Measurements from ENCODE around the gene MTHFR. TPM values are rescaled to one million over a fixed set of nuclear protein-coding genes. Genes with fewer than 3 reads are reported as not detected.
"Not testable (repeated sequence)": the region's sequence is repeated elsewhere in the genome, so short reads cannot be mapped to it uniquely, and the experiment has no call there.

The MTHFR gene
- polyA plus RNA-seq, 6 donors from 2014 or later: 8.8 to 26.8 (median 18.9) TPM

GRCh38 chr1:11823366-11824137 lies 17.8 kb upstream of the MTHFR start:
- ATAC-seq (ENCODE audit: low read depth in 2 of 2) (no peak), DNase-seq (no peak)
- H3K4me3 Mint-ChIP-seq: no peak overlapping the region
- H3K36me3 Mint-ChIP-seq: peaks cover 8 to 29% of the 10 kb centered on the region in 2 donors
- H3K9me3 Mint-ChIP-seq: no peaks in the 10 kb centered on the region
- H3K27ac Mint-ChIP-seq: peak overlapping the region in 2 of 6 donors; percentile 13 to 47
- peaks cover 4 to 14% (median 6%) of the 10 kb centered on the region in 3 donors for H3K4me1 Mint-ChIP-seq
- no peaks in the 10 kb centered on the region for H3K27me3 Mint-ChIP-seq

DNA sequence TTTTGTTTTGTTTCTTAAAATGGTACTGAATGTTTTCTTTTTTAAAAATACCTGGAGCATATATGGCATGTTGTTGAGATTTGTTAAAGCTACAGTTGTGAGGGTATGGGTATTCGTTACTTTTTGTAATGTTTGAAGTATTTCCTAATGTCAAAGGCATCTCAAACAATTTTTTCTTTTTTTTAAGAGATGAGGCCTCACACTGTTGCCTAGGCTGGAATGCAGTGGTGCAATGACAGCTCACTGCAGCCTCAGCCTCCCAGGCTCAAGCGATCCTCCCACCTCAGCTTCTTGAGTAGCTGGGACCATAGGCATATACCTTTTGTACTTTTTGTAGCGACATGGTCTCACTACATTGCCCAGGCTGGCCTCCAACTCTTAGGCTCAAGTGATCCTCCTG lies 16.3 kb upstream of the MTHFR start:
- Mint-ChIP-seq H3K4me3 (no peak overlapping the region), H3K9me3 (no peaks in the 10 kb centered on the region), H3K36me3 (peaks cover 13 to 28% of the 10 kb centered on the region in 2 donors), H3K4me1 (peaks cover 6 to 16% (median 7%) of the 10 kb centered on the region in 3 donors), H3K27me3 (no peaks in the 10 kb centered on the region), H3K27ac (peak overlapping the region in 1 of 6 donors; percentile 45)
- ATAC-seq (ENCODE audit: low read depth in 2 of 2) (no peak), DNase-seq (no peak)

- H3K4me3 Mint-ChIP-seq: peak overlapping the region in 1 of 8 donors; percentile 44
- peak overlapping the region in 4 of 6 donors; percentile 34 to 93 (median 48) for H3K27ac Mint-ChIP-seq
- H3K27me3 Mint-ChIP-seq: no peaks in the 10 kb centered on the region
- DNase-seq (no peak), ATAC-seq (ENCODE audit: low read depth in 2 of 2) (no peak)
- no peaks in the 10 kb centered on the region for H3K9me3 Mint-ChIP-seq
- H3K4me1 Mint-ChIP-seq: peaks cover 19 to 63% (median 34%) of the 10 kb centered on the region in 3 donors
- H3K36me3 Mint-ChIP-seq: peaks cover 24 to 30% of the 10 kb centered on the region in 2 donors
These were observed 11.4 kb upstream of the MTHFR start for GRCh38 chr1:11817192-11817591.

GRCh38 chr1:11813021-11813420 lies 7.3 kb upstream of the MTHFR start:
- Mint-ChIP-seq H3K4me1 (peaks cover 23 to 83% (median 50%) of the 10 kb centered on the region in 3 donors), H3K27me3 (no peaks in the 10 kb centered on the region), H3K36me3 (peaks cover 7 to 28% of the 10 kb centered on the region in 2 donors), H3K27ac (peak overlapping the region; percentile 6 to 100 (median 82)), H3K9me3 (no peaks in the 10 kb centered on the region), H3K4me3 (peak overlapping the region in 3 of 8 donors; percentile 45 to 61 (median 48))
- no peak for DNase-seq
- ATAC-seq (ENCODE audit: low read depth in 2 of 2): no peak

DNA sequence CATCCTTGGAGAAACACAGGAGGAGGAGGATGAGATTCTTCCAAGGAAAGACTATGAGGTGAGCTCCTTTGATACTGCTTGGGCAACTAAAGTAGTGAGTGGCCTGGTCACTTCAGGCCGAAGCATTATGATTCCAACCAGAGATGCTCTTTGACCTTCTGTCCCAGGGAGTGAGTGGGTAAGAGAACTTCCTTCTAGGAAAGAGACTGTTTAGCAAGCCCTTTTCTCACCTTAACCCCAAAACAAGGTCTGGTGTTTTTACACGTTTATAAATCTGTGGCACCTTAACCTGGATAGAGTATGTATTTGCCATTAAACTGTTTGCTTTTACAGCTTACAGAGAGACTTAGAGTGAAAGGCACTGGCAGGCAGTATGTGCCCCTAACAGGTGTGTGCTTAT lies 1.4 kb upstream of the MTHFR start:
- no peaks in the 10 kb centered on the region for H3K27me3 Mint-ChIP-seq
- H3K4me1 Mint-ChIP-seq: peaks cover 47 to 77% (median 66%) of the 10 kb centered on the region in 3 donors
- H3K36me3 Mint-ChIP-seq: peaks cover 0 to 11% of the 10 kb centered on the region in 2 donors
- ATAC-seq (ENCODE audit: low read depth in 2 of 2): no peak
- no peaks in the 10 kb centered on the region for H3K9me3 Mint-ChIP-seq
- DNase-seq: no peak
- peak overlapping the region; percentile 89 to 100 (median 97) for H3K4me3 Mint-ChIP-seq
- peak overlapping the region; percentile 98 to 100 (median 99) for H3K27ac Mint-ChIP-seq

GRCh38 chr1:11806307-11806936 lies 658 bp upstream of the MTHFR start:
- peak; percentile 64 to 66 for ATAC-seq (ENCODE audit: low read depth in 2 of 2)
- no peak for DNase-seq
- peak overlapping the region; percentile 98 to 100 (median 99) for H3K27ac Mint-ChIP-seq
- peaks cover 0 to 4% of the 10 kb centered on the region in 2 donors for H3K36me3 Mint-ChIP-seq
- H3K27me3 Mint-ChIP-seq: no peaks in the 10 kb centered on the region
- H3K4me1 Mint-ChIP-seq: peaks cover 51 to 79% (median 65%) of the 10 kb centered on the region in 3 donors
- H3K4me3 Mint-ChIP-seq: peak overlapping the region; percentile 89 to 100 (median 97)
- no peaks in the 10 kb centered on the region for H3K9me3 Mint-ChIP-seq

DNA sequence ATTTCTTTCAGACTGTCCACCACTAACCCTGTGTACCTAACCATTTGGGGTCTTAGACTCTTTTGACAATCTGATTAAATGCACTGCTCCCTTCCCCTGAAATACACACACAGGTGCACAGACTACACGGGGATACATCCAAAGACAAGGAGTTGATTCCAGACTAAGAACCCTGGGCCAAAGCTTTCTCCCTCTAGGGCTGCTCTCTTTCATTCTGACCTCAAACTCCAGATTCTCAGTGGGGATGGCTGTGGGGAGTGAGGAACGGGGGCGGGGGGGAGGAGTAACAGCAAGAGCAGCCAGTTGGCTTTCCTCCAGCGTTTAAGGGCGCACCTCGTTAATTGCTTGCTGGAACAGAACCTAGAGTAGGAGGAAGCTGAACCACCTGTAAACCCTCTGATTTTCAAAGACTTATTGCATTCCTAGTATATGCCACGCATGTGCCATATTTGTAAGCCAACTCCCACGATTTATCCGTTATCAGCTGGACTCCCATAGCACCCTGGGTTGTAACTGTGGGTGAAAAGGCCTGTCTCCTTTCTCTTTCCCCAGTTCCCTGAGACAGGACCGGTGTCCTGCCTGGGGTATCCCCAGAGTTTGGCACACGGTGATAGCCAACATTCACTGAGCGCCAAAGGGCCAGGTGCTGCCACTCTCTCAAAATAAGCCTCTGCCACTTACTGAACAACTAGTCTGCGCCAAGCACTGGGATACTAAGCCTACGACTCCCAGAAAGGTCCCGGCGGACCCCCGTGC lies 920 bp downstream of the MTHFR start:
- H3K27ac Mint-ChIP-seq: peak overlapping the region; percentile 92 to 100 (median 98)
- H3K27me3 Mint-ChIP-seq: no peaks in the 10 kb centered on the region
- peak; percentile 38 for DNase-seq
- H3K9me3 Mint-ChIP-seq: no peaks in the 10 kb centered on the region
- H3K36me3 Mint-ChIP-seq: peaks cover 0 to 4% of the 10 kb centered on the region in 2 donors
- no peak for ATAC-seq (ENCODE audit: low read depth in 2 of 2)
- H3K4me3 Mint-ChIP-seq: peak overlapping the region; percentile 89 to 100 (median 97)
- H3K4me1 Mint-ChIP-seq: peaks cover 63 to 86% (median 80%) of the 10 kb centered on the region in 3 donors

- not testable (repeated sequence) for H3K9me3 Mint-ChIP-seq; H3K36me3 Mint-ChIP-seq; DNase-seq; H3K27me3 Mint-ChIP-seq; ATAC-seq (ENCODE audit: low read depth in 2 of 2)
- H3K27ac Mint-ChIP-seq: peak overlapping the region; percentile 98 to 100 (median 98)
- peaks cover 60 to 79% (median 74%) of the 10 kb centered on the region in 3 donors for H3K4me1 Mint-ChIP-seq
- H3K4me3 Mint-ChIP-seq: peak overlapping the region; percentile 89 to 100 (median 97)
These were observed 1.7 kb downstream of the MTHFR start for GRCh38 chr1:11803924-11804665.

GRCh38 chr1:11802973-11803885 lies 2.5 kb downstream of the MTHFR start:
- Mint-ChIP-seq H3K4me3 (peak overlapping the region; percentile 89 to 100 (median 96)), H3K9me3 (no peaks in the 10 kb centered on the region), H3K27me3 (no peaks in the 10 kb centered on the region), H3K4me1 (peaks cover 57 to 70% (median 68%) of the 10 kb centered on the region in 3 donors), H3K36me3 (no peaks in the 10 kb centered on the region), H3K27ac (peak overlapping the region; percentile 90 to 100 (median 96))
- ATAC-seq (ENCODE audit: low read depth in 2 of 2) (peak; percentile 22 to 33), DNase-seq (peak; percentile 74)

GRCh38 chr1:11802616-11802972 lies 3.2 kb downstream of the MTHFR start:
- H3K4me1 Mint-ChIP-seq: peaks cover 51 to 64% (median 62%) of the 10 kb centered on the region in 3 donors
- no peaks in the 10 kb centered on the region for H3K27me3 Mint-ChIP-seq
- no peaks in the 10 kb centered on the region for H3K36me3 Mint-ChIP-seq
- DNase-seq: no peak
- ATAC-seq (ENCODE audit: low read depth in 2 of 2): no peak
- peak overlapping the region; percentile 89 to 100 (median 96) for H3K4me3 Mint-ChIP-seq
- peak overlapping the region in 5 of 6 donors; percentile 90 to 100 (median 95) for H3K27ac Mint-ChIP-seq
- H3K9me3 Mint-ChIP-seq: no peaks in the 10 kb centered on the region

- Mint-ChIP-seq H3K4me3 (peak overlapping the region in 6 of 8 donors; percentile 9 to 97 (median 54)), H3K27me3 (no peaks in the 10 kb centered on the region), H3K36me3 (peaks cover 0 to 2% of the 10 kb centered on the region in 2 donors), H3K9me3 (no peaks in the 10 kb centered on the region), H3K4me1 (peaks cover 42 to 55% (median 51%) of the 10 kb centered on the region in 3 donors), H3K27ac (peak overlapping the region in 3 of 6 donors; percentile 39 to 80 (median 54))
- DNase-seq: no peak
- ATAC-seq (ENCODE audit: low read depth in 2 of 2): no peak
These were observed 4.9 kb downstream of the MTHFR start for GRCh38 chr1:11800756-11801433.
